Transverse colon (tissue), 3 donors: Measurements from ENCODE around the gene ANK3.

Source experiments
- CTCF ChIP-seq, 5 experiments: fragments of 200-600 bp in 3 of 5; fragments of 450-650 bp in 2 of 5; sonication (generic) in 3 of 5; IDR thresholded peaks; 1 replicate in 2 of 5; 2 replicates in 3 of 5; pipeline ENCODE4 v1.5.1; 2016 to 2017; ENCODE audit warnings: antibody characterized with exemption in 5 of 5, inconsistent platforms in 3 of 5, mild to moderate bottlenecking in 2 of 5, moderate library complexity in 1 of 5
- EP300 ChIP-seq: sonication (generic); formaldehyde crosslinking; IDR thresholded peaks from one replicate; pipeline ENCODE4 v1.6.1; 2017; ENCODE audit warnings: antibody characterized with exemption, low read depth

GRCh38 chr10:60427148-60427547 is 37.5 kb upstream of the ANK3 start:
- TF ChIP-seq EP300 (no peak), CTCF (IDR thresholded peaks at IDR 0.05) (no peak)
